GM12874 (cell line): Measurements from ENCODE around the gene ZMIZ1.

Experiments used
- TF ChIP-seq, protein P1 (sequence below): IDR thresholded peaks from 2 replicates; pipeline ENCODE4 v1.5.1; 2011; ENCODE audit warnings: low read depth, mild to moderate bottlenecking, control low read depth, low read length, moderate library complexity; ENCODE audit not compliant: insufficient read depth

The ZMIZ1 gene

DNA sequence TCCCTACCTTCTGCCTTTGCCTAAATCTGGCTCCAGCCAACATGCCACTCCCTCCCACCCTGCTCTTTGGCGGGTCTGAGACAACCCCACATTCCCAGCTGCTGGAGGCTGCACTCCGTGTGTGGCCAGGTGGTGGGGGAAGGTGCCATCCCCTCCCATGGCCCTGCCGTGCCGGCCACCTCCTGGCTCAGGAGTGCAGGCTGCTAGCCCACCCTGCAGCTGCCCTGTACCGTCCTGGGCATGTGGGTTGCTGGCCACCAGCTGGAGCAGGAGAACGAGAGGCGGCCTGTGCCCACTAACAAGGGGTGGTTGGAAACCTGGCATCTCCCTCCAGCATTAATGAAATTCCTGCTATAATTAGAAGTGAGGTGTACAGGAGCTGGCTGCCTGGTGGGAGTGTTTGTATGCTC lies 97.6 kb downstream of the ZMIZ1 start:
- TF ChIP-seq, protein P1, sequence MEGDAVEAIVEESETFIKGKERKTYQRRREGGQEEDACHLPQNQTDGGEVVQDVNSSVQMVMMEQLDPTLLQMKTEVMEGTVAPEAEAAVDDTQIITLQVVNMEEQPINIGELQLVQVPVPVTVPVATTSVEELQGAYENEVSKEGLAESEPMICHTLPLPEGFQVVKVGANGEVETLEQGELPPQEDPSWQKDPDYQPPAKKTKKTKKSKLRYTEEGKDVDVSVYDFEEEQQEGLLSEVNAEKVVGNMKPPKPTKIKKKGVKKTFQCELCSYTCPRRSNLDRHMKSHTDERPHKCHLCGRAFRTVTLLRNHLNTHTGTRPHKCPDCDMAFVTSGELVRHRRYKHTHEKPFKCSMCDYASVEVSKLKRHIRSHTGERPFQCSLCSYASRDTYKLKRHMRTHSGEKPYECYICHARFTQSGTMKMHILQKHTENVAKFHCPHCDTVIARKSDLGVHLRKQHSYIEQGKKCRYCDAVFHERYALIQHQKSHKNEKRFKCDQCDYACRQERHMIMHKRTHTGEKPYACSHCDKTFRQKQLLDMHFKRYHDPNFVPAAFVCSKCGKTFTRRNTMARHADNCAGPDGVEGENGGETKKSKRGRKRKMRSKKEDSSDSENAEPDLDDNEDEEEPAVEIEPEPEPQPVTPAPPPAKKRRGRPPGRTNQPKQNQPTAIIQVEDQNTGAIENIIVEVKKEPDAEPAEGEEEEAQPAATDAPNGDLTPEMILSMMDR = no peak

DNA sequence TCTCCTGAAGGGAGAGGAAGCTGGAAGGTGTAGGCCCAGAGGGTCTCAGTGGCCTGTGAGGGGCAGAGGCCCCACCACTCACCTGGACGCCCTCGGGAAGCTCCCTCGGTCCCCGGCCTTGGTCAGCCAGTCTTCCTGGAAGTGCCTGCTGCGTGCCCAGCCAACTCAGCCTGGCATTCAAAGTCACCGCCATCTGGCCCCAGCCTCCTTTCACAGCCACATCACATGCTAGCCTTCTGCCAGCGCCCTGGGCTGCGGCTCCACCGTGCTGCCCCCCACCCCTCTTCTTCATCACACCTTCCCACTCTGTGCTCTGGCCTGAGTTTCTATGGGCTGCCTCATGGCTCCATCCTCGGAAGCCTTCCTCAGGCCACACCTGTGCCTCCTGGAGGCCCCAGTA lies 98.0 kb downstream of the ZMIZ1 start:
- TF ChIP-seq, protein P1 = no peak

DNA sequence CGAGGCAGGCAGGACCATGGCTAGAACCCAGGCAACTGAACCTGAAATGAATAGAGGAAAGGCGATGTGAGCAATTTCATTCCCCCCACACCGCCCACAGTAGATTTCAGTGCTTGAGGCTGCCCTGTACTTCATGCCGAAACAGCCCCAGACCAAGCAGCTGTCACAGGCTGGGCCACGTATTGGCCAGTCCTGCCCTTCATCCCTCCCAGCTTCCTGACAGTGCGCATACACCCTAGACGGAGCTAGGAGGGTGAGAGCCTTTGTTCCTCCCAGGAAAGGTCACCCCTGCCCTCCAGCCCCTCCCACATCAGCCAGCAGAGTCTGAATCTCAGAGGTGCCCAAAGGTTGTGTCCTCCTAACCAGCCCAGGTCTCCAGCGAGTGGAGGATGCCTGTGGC lies 98.8 kb downstream of the ZMIZ1 start:
- TF ChIP-seq, protein P1 = no peak

DNA sequence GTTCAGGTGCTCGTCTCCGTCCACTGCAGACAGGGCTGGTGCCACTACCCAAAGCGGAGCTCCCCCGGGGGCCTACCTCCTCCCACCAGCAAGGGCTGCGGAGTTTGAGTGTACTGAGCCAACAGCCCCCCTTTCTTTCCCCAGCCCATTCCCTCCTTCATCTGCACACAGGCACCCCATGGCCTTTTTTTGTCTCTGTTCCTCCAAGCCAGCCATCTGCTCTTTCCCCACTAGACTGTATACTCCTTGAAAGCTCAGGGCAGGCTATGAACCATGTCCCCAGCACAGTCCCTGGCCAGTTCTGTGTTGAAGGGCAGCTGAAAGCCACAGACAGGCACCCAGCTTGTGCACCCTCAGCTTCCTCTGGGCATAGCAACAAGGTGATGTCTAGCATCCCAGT lies 99.4 kb downstream of the ZMIZ1 start:
- TF ChIP-seq, protein P1 = no peak

DNA sequence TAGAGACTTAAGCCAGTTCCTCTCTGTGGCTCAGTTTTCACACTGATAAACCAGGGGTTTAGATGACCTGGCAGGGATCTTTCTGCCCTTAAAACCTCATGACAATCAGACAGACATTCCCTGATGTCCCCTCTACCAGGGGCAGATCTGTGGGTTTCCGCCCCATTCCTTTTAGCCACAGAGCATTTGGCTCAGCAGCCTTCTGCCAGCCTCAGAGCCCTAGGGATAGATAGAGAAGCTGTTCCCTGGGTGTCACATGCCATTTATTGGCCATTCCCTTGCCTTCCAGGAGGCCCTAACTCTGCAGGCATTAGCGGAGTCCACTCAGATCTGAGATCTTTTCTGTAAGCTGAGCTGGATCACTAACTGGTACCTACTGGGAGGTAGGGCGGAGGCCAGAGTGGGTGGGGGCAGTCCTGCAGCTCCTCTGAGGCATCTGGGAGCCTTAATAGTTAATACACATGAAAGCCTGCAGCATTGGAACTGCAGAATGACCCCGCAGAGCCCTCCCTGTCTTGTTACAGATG lies 101.5 kb downstream of the ZMIZ1 start:
- TF ChIP-seq, protein P1 = no peak

DNA sequence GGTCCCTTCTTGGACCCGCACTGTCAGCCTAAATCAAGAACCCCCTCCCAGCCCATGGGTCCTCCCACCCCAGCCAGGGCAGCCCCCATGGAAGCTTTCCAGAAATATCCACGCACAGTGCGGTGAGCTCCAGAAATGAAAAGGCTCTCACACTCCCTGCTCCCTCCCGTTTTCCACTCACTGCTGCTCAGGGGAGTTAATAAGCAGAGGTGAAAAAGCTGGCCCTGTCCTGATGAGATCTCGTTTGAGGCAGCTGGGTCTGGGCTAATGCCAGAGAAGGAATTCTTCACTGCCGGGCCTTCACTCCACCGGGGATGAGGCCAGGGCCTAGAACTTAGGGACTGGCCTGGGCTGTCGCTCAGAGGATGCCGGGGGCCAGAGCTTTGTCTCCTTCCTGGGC lies 102.2 kb downstream of the ZMIZ1 start:
- TF ChIP-seq, protein P1 = no peak

DNA sequence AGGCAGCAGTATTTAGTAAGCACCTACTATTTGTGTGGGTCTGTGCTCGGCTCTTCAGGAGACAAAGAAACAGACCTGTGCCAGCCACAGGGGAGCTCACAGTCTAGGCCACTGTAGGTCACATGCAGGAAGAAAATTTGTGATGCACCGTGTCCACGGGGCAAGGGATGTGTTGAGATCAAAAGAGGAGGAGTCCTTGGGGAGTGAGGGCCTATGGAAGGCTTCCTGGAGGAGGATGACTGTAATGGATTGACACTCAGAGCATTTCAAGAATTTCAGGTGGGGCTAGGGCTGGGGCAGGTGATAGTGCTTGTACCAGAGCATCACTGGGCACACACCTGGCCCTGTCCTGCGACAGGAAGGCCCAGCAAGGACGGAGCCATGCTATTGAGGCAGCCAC lies 102.7 kb downstream of the ZMIZ1 start:
- TF ChIP-seq, protein P1 = no peak
